RCC 7860 (cell line): ENCODE results near the gene GLB1L3.

Source experiments
- DNase-seq: peaks from one replicate; pipeline ENCODE4 v3.0.0-alpha.2; 2015; ENCODE audit warnings: low spot score
- FAIRE-seq: peaks from 2 replicates; lab custom pipeline; 2012; peaks lifted over from hg19 to GRCh38; lab: Jason Lieb, UNC

Gene GLB1L3

DNA sequence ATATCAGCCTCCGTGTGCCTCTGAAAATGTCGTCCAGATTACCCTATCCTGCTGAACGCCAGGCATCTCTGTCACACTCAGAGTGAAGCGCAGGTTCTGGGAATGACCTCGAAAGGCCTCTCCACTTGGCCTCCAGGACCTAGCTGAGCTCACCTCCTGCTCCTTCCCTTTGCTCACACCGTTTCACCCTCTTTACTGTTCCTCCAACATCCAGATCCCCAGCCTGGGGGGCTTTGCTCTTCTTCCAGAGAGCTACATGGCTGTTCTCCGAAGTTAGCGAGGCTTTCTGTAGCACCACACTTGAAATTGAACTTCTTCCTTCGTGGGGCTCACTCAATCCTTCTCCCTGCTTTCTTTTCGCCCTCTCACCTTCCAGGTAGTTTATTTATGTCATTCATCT lies 83.5 kb downstream of the GLB1L3 start:
- DNase-seq (no peak), FAIRE-seq (no peak)

GRCh38 chr11:134360050-134360835 lies 84.1 kb downstream of the GLB1L3 start:
- peak; percentile 24 for DNase-seq
- FAIRE-seq: no peak

DNA sequence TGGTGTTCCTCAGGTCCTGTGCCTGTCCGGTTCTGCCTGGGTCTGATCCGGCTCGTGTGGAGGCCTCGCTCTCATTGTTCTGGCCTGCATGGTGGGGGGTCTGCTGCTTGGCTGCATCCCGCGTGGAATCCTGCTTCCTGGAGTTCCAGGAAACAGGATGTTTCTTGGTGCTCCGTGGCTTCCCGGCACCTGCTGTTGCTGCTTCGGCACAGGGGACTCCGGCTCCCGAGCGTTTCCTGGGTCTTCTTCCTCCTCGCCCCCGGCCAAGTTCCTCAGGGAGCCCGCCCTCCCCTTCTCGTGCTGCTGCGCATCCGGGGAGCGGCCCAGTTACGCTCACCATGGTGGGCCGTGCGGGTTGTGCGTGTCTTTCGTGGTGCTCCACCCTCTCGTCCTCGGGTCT lies 85.5 kb downstream of the GLB1L3 start:
- FAIRE-seq (no peak), DNase-seq (no peak)

GRCh38 chr11:134362192-134362901 lies 86.2 kb downstream of the GLB1L3 start:
- DNase-seq: no peak
- FAIRE-seq: no peak

DNA sequence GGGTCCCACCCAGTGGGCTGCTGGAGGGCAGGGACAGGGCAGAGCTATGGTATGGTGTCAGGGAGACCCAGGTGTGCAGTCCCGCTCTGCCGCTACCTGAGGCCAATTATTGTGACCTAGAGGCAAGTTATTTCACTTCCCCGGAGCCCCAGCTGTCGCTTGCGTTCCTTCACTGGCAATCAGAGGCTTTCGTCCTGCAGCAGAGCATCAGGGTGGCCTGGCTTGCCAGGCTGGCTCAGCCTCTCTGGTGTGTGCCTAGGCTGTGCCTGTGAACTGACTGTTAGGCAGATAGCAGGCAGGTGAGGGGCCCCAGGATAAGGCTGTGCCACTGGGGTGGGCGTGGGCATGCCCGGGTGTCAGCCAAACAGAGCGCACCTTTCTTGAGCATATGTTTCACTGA lies 87.0 kb downstream of the GLB1L3 start:
- no peak for FAIRE-seq

GRCh38 chr11:134363592-134363991 lies 87.4 kb downstream of the GLB1L3 start:
- no peak for DNase-seq
- FAIRE-seq: no peak

More for the DNA sequence above, 87.0 kb downstream of the GLB1L3 start:
- no peak for DNase-seq

DNA sequence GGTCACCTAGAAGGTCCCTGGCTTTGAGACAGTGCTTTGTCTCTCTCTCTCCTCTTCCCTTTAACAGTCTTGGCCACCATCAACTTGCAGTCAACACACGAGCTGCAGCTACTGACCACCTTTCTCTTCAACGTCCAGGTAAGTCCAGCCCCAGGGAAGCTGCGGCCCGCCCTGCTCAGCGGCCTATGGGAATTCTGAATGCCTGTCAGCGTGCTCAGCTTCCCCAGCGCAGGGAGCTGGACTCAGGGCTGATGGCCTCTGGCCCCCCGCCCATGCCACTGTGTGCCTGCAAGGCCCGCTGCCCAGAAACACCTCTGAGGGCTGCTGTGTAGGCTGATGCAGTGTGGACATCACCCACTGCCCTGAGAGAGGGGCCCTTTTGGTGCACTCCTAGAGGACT lies 88.1 kb downstream of the GLB1L3 start:
- DNase-seq (no peak), FAIRE-seq (no peak)

DNA sequence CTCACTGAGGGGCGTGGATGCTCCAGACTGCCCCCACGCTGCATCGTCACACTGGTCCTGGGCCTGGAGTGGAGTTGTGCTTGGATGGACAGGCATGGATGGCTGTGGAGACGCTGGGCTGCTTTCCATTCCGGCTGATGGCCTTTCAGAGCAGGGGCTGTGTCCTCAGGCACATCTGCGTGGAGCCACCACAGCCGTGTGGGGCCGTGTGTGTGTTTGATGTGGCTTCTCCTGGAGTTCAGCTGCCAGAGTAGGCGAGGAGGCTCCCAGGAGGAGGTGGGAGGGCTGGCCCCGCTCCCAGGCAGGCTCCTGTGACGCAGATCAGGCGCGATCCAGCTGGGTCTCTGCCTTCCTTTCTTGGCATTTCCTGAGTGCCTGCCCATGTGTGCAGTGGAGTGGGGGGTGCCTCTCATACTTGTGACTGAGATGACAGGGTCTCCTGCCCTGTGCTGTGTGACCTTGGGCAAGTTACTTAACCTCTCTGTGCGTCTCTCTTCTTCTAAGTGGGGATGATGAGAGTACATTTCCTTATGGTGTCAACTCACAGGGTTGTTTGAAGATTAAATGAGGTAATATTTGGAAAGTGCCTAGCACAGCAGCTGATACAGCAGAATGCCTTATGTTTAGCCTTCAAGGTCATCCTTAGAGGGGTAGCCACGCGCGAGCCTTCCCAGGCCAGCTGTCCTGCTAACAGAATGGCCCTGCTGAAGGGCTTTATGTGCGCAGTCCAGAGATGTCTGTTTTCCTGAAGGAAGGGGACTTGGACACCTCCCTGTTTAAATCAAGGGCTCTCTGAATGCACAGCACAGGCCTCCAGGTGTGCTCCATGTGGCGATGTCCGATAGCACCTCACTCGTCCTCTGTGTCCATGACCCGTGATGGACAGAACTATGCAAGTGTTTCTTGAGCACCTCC lies 89.1 kb downstream of the GLB1L3 start:
- FAIRE-seq (no peak), DNase-seq (no peak)

DNA sequence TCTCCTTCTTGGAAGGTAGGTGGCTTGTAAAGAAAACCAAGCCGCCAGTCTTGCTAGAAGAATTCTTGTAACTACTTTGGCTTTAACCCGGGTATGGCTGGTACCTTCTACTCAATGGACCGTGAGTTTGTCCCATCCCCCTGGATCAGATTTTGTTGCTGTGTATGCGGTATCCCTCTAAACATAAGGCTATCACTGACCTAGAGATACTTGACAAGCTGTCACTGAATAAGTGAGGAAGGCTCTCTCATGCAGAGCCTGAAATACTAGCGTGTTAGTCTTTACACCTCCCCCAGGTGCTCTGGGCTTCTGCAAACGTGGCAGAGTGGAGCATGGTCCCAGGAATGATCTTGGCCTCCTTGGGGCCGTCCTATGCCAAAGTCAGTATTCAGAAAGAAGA lies 90.1 kb downstream of the GLB1L3 start:
- no peak for DNase-seq
- no peak for FAIRE-seq

DNA sequence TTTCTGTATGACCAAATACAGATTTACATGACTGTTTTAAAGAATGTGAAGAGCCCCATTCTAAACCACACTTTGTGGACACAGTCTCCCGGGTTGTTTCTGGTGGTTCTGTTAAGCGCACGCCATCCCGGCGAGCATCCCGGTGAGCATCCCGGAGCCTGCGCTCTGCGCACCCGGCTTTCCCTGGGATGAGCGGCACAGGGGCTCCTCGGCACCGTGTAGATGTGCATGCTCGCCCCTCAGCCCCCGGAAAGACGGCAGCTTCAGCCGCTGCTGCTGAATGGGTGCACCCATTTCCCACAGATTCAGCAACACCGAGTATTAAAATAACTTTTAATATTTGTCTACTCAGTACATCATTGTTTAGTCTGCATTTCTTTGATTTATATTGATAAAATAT lies 91.6 kb downstream of the GLB1L3 start:
- FAIRE-seq (no peak), DNase-seq (no peak)
